H1 (cell line): ENCODE measurements around the gene RBFOX1.
A peak's percentile ranks its signal among the peaks of the same experiment; 100 is the strongest.

Source experiments
- CTCF ChIP-seq, 3 experiments: IDR thresholded peaks; 1 replicate in 2 of 3; 2 replicates in 1 of 3; pipeline versions ENCODE4 v1.5.1 to v1.6.1; 2011; ENCODE audit warnings: low read length in 3 of 3, mild to moderate bottlenecking in 3 of 3, inconsistent platforms in 2 of 3, low read depth in 1 of 3, moderate library complexity in 1 of 3; ENCODE audit not compliant: insufficient read depth in 1 of 3; ENCODE audit errors: control extremely low read depth in 1 of 3
- TAF1 ChIP-seq: IDR thresholded peaks from 2 replicates; pipeline ENCODE4 v1.6.1; 2011; ENCODE audit warnings: mild to moderate bottlenecking, low read depth, low read length

GRCh38 chr16:7321661-7322060 is 11.0 kb upstream of the RBFOX1 start:
- TF ChIP-seq CTCF (IDR thresholded peaks at IDR 0.05; ENCODE audit: control extremely low read depth in 1 of 3, insufficient read depth in 1 of 3, low read depth in 1 of 3, low read length in 3 of 3), result peak; percentile 49 to 60 (median 55)
- no peak for TF ChIP-seq TAF1
